Central memory CD4-positive, alpha-beta T cell (primary cell): Measurements from ENCODE around the gene RBP3.

ENCODE experiments used
- DNase-seq: peaks from one replicate; pipeline ENCODE4 v3.0.0; 2022

The RBP3 gene

GRCh38 chr10:47359101-47359500 is 10.9 kb downstream of the RBP3 start:
- no peak for DNase-seq

- no peak for DNase-seq
Measured at GRCh38 chr10:47359626-47360418, 11.7 kb downstream of the RBP3 start.

GRCh38 chr10:47360419-47361040 is 12.4 kb downstream of the RBP3 start:
- no peak for DNase-seq

GRCh38 chr10:47361293-47361692 is 13.1 kb downstream of the RBP3 start:
- DNase-seq = no peak

GRCh38 chr10:47362199-47362598 is 14.0 kb downstream of the RBP3 start:
- no peak for DNase-seq

GRCh38 chr10:47363781-47364180 is 15.6 kb downstream of the RBP3 start:
- no peak for DNase-seq

- no peak for DNase-seq
Measured at GRCh38 chr10:47364366-47364765, 16.2 kb downstream of the RBP3 start.

- DNase-seq = no peak
Measured at GRCh38 chr10:47364911-47365310, 16.7 kb downstream of the RBP3 start.

- DNase-seq = no peak
Measured at GRCh38 chr10:47365431-47366180, 17.4 kb downstream of the RBP3 start.

GRCh38 chr10:47366181-47366631 is 18.0 kb downstream of the RBP3 start:
- no peak for DNase-seq

- no peak for DNase-seq
Measured at GRCh38 chr10:47366731-47367460, 18.7 kb downstream of the RBP3 start.

GRCh38 chr10:47367646-47368045 is 19.5 kb downstream of the RBP3 start:
- no peak for DNase-seq

GRCh38 chr10:47368431-47369180 is 20.4 kb downstream of the RBP3 start:
- DNase-seq = no peak

- DNase-seq = no peak
Measured at GRCh38 chr10:47369251-47369894, 21.2 kb downstream of the RBP3 start.

- no peak for DNase-seq
Measured at GRCh38 chr10:47370015-47370767, 22.0 kb downstream of the RBP3 start.

- no peak for DNase-seq
Measured at GRCh38 chr10:47370878-47371277, 22.7 kb downstream of the RBP3 start.

GRCh38 chr10:47371629-47372485 is 23.7 kb downstream of the RBP3 start:
- no peak for DNase-seq

GRCh38 chr10:47372726-47373125 is 24.6 kb downstream of the RBP3 start:
- DNase-seq = no peak

GRCh38 chr10:47374611-47375536 is 26.7 kb downstream of the RBP3 start:
- no peak for DNase-seq
